NB4 (cell line): ENCODE data around the gene DIS3L2.

Source experiments
- MYC ChIP-seq: IDR thresholded peaks from 2 replicates; pipeline ENCODE4 v1.6.1; 2011; ENCODE audit warnings: low read depth, low read length
- POLR2A ChIP-seq: IDR thresholded peaks from 2 replicates; pipeline ENCODE4 v1.6.1; 2011; ENCODE audit warnings: mild to moderate bottlenecking; ENCODE audit not compliant: insufficient read length; ENCODE audit errors: extremely low read depth
- TF ChIP-seq, protein P1 (sequence below): IDR thresholded peaks from one replicate; pipeline ENCODE4 v1.5.1; 2012; ENCODE audit warnings: low read depth, low read length
- TF ChIP-seq, protein P2 (sequence below): IDR thresholded peaks from 2 replicates; pipeline ENCODE4 v1.6.1; 2011; ENCODE audit warnings: low read depth, low read length

DNA sequence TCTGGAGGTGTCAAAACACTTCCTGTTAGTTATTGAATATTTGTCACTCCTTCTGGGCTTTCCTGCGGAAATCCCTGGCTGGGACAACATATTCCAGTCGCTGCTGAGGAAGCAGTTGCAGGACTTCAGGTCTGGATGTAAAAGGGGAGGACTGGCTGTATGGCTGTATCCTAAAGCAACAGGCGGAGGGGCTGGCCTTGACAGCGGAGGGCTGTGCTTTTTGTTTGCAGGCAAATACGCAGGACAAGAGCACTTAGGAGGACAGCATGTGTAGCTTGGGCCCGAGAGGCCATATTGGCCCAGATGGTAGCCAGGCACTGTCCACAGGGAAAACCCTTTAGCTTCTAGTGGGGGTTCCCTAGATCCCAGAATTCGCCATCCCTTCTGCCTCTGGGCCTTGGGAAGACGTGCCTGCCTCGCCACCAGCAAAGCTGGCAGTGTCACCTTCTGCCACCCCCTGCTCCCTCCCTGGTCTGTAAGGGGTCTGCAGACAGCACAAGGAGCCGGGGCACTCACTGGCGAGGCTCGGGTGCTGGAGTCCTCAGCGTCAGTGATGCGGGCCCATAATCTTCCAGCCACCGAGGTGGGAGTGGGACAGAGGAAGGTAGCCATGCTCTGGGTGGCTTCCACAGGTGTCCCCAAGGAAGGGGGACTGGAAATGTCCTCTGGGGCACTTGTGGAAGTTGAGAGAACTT, 42.0 kb upstream of the DIS3L2 start:
- no peak for TF ChIP-seq POLR2A
- TF ChIP-seq, protein P1, sequence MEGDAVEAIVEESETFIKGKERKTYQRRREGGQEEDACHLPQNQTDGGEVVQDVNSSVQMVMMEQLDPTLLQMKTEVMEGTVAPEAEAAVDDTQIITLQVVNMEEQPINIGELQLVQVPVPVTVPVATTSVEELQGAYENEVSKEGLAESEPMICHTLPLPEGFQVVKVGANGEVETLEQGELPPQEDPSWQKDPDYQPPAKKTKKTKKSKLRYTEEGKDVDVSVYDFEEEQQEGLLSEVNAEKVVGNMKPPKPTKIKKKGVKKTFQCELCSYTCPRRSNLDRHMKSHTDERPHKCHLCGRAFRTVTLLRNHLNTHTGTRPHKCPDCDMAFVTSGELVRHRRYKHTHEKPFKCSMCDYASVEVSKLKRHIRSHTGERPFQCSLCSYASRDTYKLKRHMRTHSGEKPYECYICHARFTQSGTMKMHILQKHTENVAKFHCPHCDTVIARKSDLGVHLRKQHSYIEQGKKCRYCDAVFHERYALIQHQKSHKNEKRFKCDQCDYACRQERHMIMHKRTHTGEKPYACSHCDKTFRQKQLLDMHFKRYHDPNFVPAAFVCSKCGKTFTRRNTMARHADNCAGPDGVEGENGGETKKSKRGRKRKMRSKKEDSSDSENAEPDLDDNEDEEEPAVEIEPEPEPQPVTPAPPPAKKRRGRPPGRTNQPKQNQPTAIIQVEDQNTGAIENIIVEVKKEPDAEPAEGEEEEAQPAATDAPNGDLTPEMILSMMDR = no peak
- no peak for TF ChIP-seq MYC
- TF ChIP-seq, protein P2, sequence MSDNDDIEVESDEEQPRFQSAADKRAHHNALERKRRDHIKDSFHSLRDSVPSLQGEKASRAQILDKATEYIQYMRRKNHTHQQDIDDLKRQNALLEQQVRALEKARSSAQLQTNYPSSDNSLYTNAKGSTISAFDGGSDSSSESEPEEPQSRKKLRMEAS = no peak
